Smooth muscle cell (in vitro differentiated cells): ENCODE data around the gene COMP. TPM values are rescaled to one million over a fixed set of nuclear protein-coding genes. Genes with fewer than 3 reads are reported as not detected.

Source experiments
- DNase-seq: peaks from one replicate; lab custom pipeline; 2025; ENCODE audit not compliant: unreplicated experiment; lab: John Stamatoyannopoulos, UW
- H2AFZ ChIP-seq: fragments of 200-600 bp; sonication (generic); 2 replicates; pipeline ENCODE4 v1.6.0; 2016; ENCODE audit warnings: antibody characterized with exemption, low read depth, mild to moderate bottlenecking
- H3F3A ChIP-seq: fragments of 200-600 bp; sonication (generic); 2 replicates; pipeline ENCODE4 v1.6.0; 2017; ENCODE audit warnings: antibody characterized with exemption, low read depth
- H3K27ac ChIP-seq: fragments of 200-600 bp; sonication (generic); 2 replicates; pipeline ENCODE4 v1.5.1; 2016; ENCODE audit warnings: low read depth, mild to moderate bottlenecking
- H3K27me3 ChIP-seq: fragments of 200-600 bp; sonication (generic); 2 replicates; pipeline ENCODE4 v1.6.1; 2016; ENCODE audit warnings: low read depth, mild to moderate bottlenecking
- H3K36me3 ChIP-seq: fragments of 200-600 bp; sonication (generic); 2 replicates; pipeline ENCODE4 v1.5.1; 2016; ENCODE audit warnings: low read depth
- H3K4me1 ChIP-seq: fragments of 200-600 bp; sonication (generic); 2 replicates; pipeline ENCODE4 v1.5.1; 2016; ENCODE audit warnings: low read depth
- H3K4me2 ChIP-seq: fragments of 200-600 bp; sonication (generic); 2 replicates; pipeline ENCODE4 v1.6.0; 2016; ENCODE audit warnings: mild to moderate bottlenecking
- H3K4me3 ChIP-seq: fragments of 200-600 bp; sonication (generic); 2 replicates; pipeline ENCODE4 v1.5.1; 2016; ENCODE audit warnings: mild to moderate bottlenecking
- H3K79me2 ChIP-seq: fragments of 200-600 bp; sonication (generic); 2 replicates; pipeline ENCODE4 v1.6.0; 2016; ENCODE audit warnings: low read depth, mild to moderate bottlenecking
- H3K9ac ChIP-seq: fragments of 200-600 bp; sonication (generic); 2 replicates; pipeline ENCODE4 v1.6.0; 2016; ENCODE audit warnings: low read depth
- H3K9me3 ChIP-seq: fragments of 200-600 bp; sonication (generic); replicated peaks from 2 replicates; pipeline ENCODE4 v1.5.1; 2016; ENCODE audit warnings: low read depth
- H4K20me1 ChIP-seq: fragments of 200-600 bp; sonication (generic); 2 replicates; pipeline ENCODE4 v1.6.0; 2016; ENCODE audit warnings: low read depth
- WGBS: methylation state at CpG from one replicate; pipeline ENCODE4 v1.1.7; 2016; ENCODE audit warnings: low lambda C conversion rate; 5-methylcytosine and 5-hydroxymethylcytosine counted together
- polyA plus RNA-seq: library from polyadenylated mRNA; unstranded; fragments of >200 nt; fragmentation: Nextera tagmentation; extraction: Ambion mirVana; gene quantifications from 2 replicates; pipeline ENCODE4 v1.2.1, GENCODE V29; 2016
- total RNA-seq: library from RNA; depleted of rRNA; stranded (reverse); fragments of >200 nt; gene quantifications from 2 replicates; pipeline ENCODE4 v1.2.3, GENCODE V29; 2014
- TF ChIP-seq, protein P1 (sequence below): fragments of 200-600 bp; sonication (generic); IDR thresholded peaks from 2 replicates; pipeline ENCODE4 v1.5.1; 2017; ENCODE audit warnings: borderline replicate concordance, mild to moderate bottlenecking, antibody characterized with exemption; ENCODE audit not compliant: insufficient read depth, poor library complexity, severe bottlenecking

Gene COMP
- total and polyA plus RNA-seq, 2 experiments from 2014 or later: 196 to 901 TPM

- H2AFZ ChIP-seq: no peak overlapping the region
- H3K9ac ChIP-seq: no peak overlapping the region
- no peaks in the 10 kb centered on the region for H3K36me3 ChIP-seq
- no peaks in the 10 kb centered on the region for H3F3A ChIP-seq
- DNase-seq: no peak
- H3K9me3 ChIP-seq: no peaks in the 10 kb centered on the region
- TF ChIP-seq, protein P1, sequence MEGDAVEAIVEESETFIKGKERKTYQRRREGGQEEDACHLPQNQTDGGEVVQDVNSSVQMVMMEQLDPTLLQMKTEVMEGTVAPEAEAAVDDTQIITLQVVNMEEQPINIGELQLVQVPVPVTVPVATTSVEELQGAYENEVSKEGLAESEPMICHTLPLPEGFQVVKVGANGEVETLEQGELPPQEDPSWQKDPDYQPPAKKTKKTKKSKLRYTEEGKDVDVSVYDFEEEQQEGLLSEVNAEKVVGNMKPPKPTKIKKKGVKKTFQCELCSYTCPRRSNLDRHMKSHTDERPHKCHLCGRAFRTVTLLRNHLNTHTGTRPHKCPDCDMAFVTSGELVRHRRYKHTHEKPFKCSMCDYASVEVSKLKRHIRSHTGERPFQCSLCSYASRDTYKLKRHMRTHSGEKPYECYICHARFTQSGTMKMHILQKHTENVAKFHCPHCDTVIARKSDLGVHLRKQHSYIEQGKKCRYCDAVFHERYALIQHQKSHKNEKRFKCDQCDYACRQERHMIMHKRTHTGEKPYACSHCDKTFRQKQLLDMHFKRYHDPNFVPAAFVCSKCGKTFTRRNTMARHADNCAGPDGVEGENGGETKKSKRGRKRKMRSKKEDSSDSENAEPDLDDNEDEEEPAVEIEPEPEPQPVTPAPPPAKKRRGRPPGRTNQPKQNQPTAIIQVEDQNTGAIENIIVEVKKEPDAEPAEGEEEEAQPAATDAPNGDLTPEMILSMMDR: no peak
- peaks cover 16% of the 10 kb centered on the region for H3K27me3 ChIP-seq
- no peak overlapping the region for H3K4me3 ChIP-seq
- H3K79me2 ChIP-seq: no peaks in the 10 kb centered on the region
- 77% methylated on average over 16 of the region's 22 CpGs for WGBS
- no peak overlapping the region for H3K27ac ChIP-seq
- H3K4me2 ChIP-seq: no peak overlapping the region
- peaks cover 6% of the 10 kb centered on the region for H3K4me1 ChIP-seq
- H4K20me1 ChIP-seq: no peaks in the 10 kb centered on the region
These were observed 7.6 kb upstream of the COMP start for GRCh38 chr19:18798384-18799352.

DNA sequence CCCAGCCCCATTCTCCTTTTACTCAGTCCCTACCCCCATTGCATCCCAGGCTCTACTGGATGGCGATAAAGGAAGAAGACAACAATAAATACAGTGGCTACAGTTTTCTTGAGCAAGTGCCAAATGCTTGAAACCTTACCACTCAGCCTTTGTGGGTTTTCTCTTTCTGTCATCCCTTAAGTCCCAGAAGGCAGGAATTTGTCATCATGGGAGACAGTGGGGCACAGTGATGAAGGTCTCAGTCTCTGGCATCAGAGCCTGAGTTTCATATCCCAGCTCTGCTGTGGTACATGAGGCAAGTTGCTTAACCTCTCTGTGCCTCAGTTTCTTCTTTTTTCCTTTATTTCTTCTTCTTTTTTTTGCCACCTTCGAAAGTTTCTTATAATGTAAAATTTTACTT lies 5.1 kb upstream of the COMP start:
- Histone ChIP-seq H3K9me3 (no peaks in the 10 kb centered on the region), H3K79me2 (no peaks in the 10 kb centered on the region), H3K4me1 (peaks cover 6% of the 10 kb centered on the region), H3F3A (no peaks in the 10 kb centered on the region), H3K9ac (no peak overlapping the region), H2AFZ (no peak overlapping the region), H4K20me1 (no peaks in the 10 kb centered on the region), H3K4me2 (no peak overlapping the region), H3K27ac (peak overlapping the region; percentile 81), H3K4me3 (no peak overlapping the region), H3K36me3 (no peaks in the 10 kb centered on the region), H3K27me3 (peaks cover 29% of the 10 kb centered on the region)
- DNase-seq: no peak
- 66% methylated on average over 2 of the region's 2 CpGs for WGBS
- TF ChIP-seq, protein P1: no peak

GRCh38 chr19:18795540-18795939 lies 4.4 kb upstream of the COMP start:
- peaks cover 29% of the 10 kb centered on the region for H3K27me3 ChIP-seq
- peaks cover 6% of the 10 kb centered on the region for H3K4me1 ChIP-seq
- WGBS: 21% methylated on average over 21 of the region's 21 CpGs
- no peak for DNase-seq
- H4K20me1 ChIP-seq: no peaks in the 10 kb centered on the region
- peak overlapping the region; percentile 81 for H3K27ac ChIP-seq
- no peaks in the 10 kb centered on the region for H3K36me3 ChIP-seq
- H3K79me2 ChIP-seq: no peaks in the 10 kb centered on the region
- H2AFZ ChIP-seq: no peak overlapping the region
- TF ChIP-seq, protein P1: no peak
- no peak overlapping the region for H3K4me3 ChIP-seq
- peak overlapping the region; percentile 66 for H3K9ac ChIP-seq
- H3F3A ChIP-seq: no peaks in the 10 kb centered on the region
- peak overlapping the region; percentile 58 for H3K4me2 ChIP-seq
- no peaks in the 10 kb centered on the region for H3K9me3 ChIP-seq
